WTC11 (cell line): ENCODE data around the gene CYP27A1. TPM values are rescaled to one million over a fixed set of nuclear protein-coding genes. Genes with fewer than 3 reads are reported as not detected.

Experiments used
- ATAC-seq: fragments of 200-7000 bp; cut with Tn5 transposase; 2 replicates; pipeline ENCODE4 v1.10.0; 2021; ENCODE audit warnings: mild to moderate bottlenecking, moderate library complexity
- CTCF ChIA-PET: fragments of 300-600 bp; sonication (Branson Sonifier 250); formaldehyde crosslinking; loops from one replicate; lab custom pipeline; 2021; ENCODE audit warnings: antibody characterized with exemption; lab: Charles Lee
- POLR2A ChIA-PET: fragments of 350-600 bp; sonication (Branson Sonifier 250); formaldehyde crosslinking; loops from one replicate; lab custom pipeline; 2021; ENCODE audit warnings: antibody characterized with exemption; lab: Charles Lee
- DNase-seq: peaks from one replicate; pipeline ENCODE4 v3.0.0; 2021; ENCODE audit warnings: low spot score
- H3K27ac Mint-ChIP-seq: 2 replicates; pipeline ENCODE4 v1.8.0; 2021; ENCODE audit warnings: mixed read lengths
- H3K27me3 Mint-ChIP-seq: 2 replicates; pipeline ENCODE4 v1.8.0; 2021; ENCODE audit warnings: low read depth, mild to moderate bottlenecking, moderate library complexity, mixed read lengths
- H3K36me3 Mint-ChIP-seq: 2 replicates; pipeline ENCODE4 v1.8.0; 2021; ENCODE audit warnings: mixed read lengths
- H3K4me1 Mint-ChIP-seq: 2 replicates; pipeline ENCODE4 v1.8.0; 2022; ENCODE audit warnings: mixed read lengths
- H3K4me3 Mint-ChIP-seq: 2 replicates; pipeline ENCODE4 v1.8.0; 2021; ENCODE audit warnings: mild to moderate bottlenecking, moderate library complexity, mixed read lengths
- H3K9me3 Mint-ChIP-seq: 2 replicates; pipeline ENCODE4 v1.8.0; 2021; ENCODE audit warnings: mixed read lengths
- CREB1 ChIP-seq: sonication (generic); formaldehyde crosslinking; IDR thresholded peaks from 2 replicates; pipeline ENCODE4 v1.8.0; 2023; ENCODE audit warnings: mild to moderate bottlenecking, missing genetic modification reagents
- EMX1 ChIP-seq: fragments of 250-450 bp; sonication (Bioruptor Pico); IDR thresholded peaks from 2 replicates; pipeline ENCODE4 v1.8.0; 2021; ENCODE audit warnings: mild to moderate bottlenecking
- FOXP1 ChIP-seq: sonication (generic); formaldehyde crosslinking; IDR thresholded peaks from 2 replicates; pipeline ENCODE4 v1.8.0; 2022; ENCODE audit warnings: missing genetic modification reagents, mild to moderate bottlenecking, moderate library complexity, borderline replicate concordance
- HMGXB4 ChIP-seq: sonication (generic); formaldehyde crosslinking; IDR thresholded peaks from 2 replicates; pipeline ENCODE4 v1.8.1; 2023; ENCODE audit warnings: mild to moderate bottlenecking, moderate library complexity, missing genetic modification reagents
- KAT7 ChIP-seq: sonication (generic); formaldehyde crosslinking; IDR thresholded peaks from 2 replicates; pipeline ENCODE4 v1.8.1; 2023; ENCODE audit warnings: missing genetic modification reagents, mild to moderate bottlenecking, borderline replicate concordance
- MXD4 ChIP-seq: fragments of 250-450 bp; sonication (Bioruptor Pico); IDR thresholded peaks from 2 replicates; pipeline ENCODE4 v1.8.0; 2021; ENCODE audit warnings: mild to moderate bottlenecking, moderate library complexity, borderline replicate concordance
- NFYB ChIP-seq: sonication (generic); formaldehyde crosslinking; conservative IDR thresholded peaks from 2 replicates; pipeline ENCODE4 v1.8.0; 2022; ENCODE audit warnings: low read depth, missing genetic modification reagents
- NR1H2 ChIP-seq: sonication (generic); formaldehyde crosslinking; IDR thresholded peaks from 2 replicates; pipeline ENCODE4 v1.9.0; 2021; ENCODE audit warnings: mild to moderate bottlenecking, moderate library complexity, missing genetic modification reagents
- PRDM15 ChIP-seq: sonication (generic); formaldehyde crosslinking; IDR thresholded peaks from 2 replicates; pipeline ENCODE4 v1.8.0; 2022; ENCODE audit warnings: missing genetic modification reagents
- RELA ChIP-seq: sonication (generic); formaldehyde crosslinking; IDR thresholded peaks from 2 replicates; pipeline ENCODE4 v1.8.1; 2022; ENCODE audit warnings: missing genetic modification reagents, mild to moderate bottlenecking, borderline replicate concordance
- SMAD4 ChIP-seq: sonication (generic); formaldehyde crosslinking; IDR thresholded peaks from 2 replicates; pipeline ENCODE4 v1.8.0; 2022; ENCODE audit warnings: mild to moderate bottlenecking, missing genetic modification reagents
- ZNF121 ChIP-seq: sonication (generic); formaldehyde crosslinking; IDR thresholded peaks from 2 replicates; pipeline ENCODE4 v1.8.0; 2023; ENCODE audit warnings: missing genetic modification reagents
- ZNF423 ChIP-seq: fragments of 250-450 bp; sonication (Bioruptor Pico); IDR thresholded peaks from 2 replicates; pipeline ENCODE4 v2.1.2; 2022; ENCODE audit warnings: mild to moderate bottlenecking, moderate library complexity
- ZNF671 ChIP-seq: fragments of 250-450 bp; sonication (Bioruptor Pico); IDR thresholded peaks from 2 replicates; pipeline ENCODE4 v1.8.0; 2021; ENCODE audit warnings: mild to moderate bottlenecking
- total RNA-seq: library from RNA; stranded (reverse); gene quantifications from 3 replicates; pipeline ENCODE4 v1.2.3, GENCODE V29; 2021
- TF ChIP-seq, protein P1 (sequence below): fragments of 250-450 bp; sonication (Bioruptor Pico); IDR thresholded peaks from 2 replicates; pipeline ENCODE4 v1.9.0; 2021; ENCODE audit warnings: mild to moderate bottlenecking, borderline replicate concordance
- TF ChIP-seq, protein P2 (sequence below): fragments of 250-450 bp; sonication (Bioruptor Pico); conservative IDR thresholded peaks from 2 replicates; pipeline ENCODE4 v1.9.0; 2021; ENCODE audit warnings: mild to moderate bottlenecking
- TF ChIP-seq, protein P3 (sequence below): sonication (generic); formaldehyde crosslinking; IDR thresholded peaks from 2 replicates; pipeline ENCODE4 v1.8.0; 2022; ENCODE audit warnings: mild to moderate bottlenecking, missing genetic modification reagents
- TF ChIP-seq, protein P4 (sequence below): sonication (generic); formaldehyde crosslinking; IDR thresholded peaks from 2 replicates; pipeline ENCODE4 v1.8.0; 2022; ENCODE audit warnings: mild to moderate bottlenecking, missing genetic modification reagents

Gene CYP27A1
- total RNA-seq, 1 experiment from 2014 or later = 5.6 TPM

GRCh38 chr2:218783688-218784087 lies 1.7 kb downstream of the CYP27A1 start (continued):
- TF ChIP-seq, protein P1, sequence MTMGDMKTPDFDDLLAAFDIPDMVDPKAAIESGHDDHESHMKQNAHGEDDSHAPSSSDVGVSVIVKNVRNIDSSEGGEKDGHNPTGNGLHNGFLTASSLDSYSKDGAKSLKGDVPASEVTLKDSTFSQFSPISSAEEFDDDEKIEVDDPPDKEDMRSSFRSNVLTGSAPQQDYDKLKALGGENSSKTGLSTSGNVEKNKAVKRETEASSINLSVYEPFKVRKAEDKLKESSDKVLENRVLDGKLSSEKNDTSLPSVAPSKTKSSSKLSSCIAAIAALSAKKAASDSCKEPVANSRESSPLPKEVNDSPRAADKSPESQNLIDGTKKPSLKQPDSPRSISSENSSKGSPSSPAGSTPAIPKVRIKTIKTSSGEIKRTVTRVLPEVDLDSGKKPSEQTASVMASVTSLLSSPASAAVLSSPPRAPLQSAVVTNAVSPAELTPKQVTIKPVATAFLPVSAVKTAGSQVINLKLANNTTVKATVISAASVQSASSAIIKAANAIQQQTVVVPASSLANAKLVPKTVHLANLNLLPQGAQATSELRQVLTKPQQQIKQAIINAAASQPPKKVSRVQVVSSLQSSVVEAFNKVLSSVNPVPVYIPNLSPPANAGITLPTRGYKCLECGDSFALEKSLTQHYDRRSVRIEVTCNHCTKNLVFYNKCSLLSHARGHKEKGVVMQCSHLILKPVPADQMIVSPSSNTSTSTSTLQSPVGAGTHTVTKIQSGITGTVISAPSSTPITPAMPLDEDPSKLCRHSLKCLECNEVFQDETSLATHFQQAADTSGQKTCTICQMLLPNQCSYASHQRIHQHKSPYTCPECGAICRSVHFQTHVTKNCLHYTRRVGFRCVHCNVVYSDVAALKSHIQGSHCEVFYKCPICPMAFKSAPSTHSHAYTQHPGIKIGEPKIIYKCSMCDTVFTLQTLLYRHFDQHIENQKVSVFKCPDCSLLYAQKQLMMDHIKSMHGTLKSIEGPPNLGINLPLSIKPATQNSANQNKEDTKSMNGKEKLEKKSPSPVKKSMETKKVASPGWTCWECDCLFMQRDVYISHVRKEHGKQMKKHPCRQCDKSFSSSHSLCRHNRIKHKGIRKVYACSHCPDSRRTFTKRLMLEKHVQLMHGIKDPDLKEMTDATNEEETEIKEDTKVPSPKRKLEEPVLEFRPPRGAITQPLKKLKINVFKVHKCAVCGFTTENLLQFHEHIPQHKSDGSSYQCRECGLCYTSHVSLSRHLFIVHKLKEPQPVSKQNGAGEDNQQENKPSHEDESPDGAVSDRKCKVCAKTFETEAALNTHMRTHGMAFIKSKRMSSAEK = no peak
- TF ChIP-seq KAT7 (CRISPR knock-in tag) = no peak
- no peak for TF ChIP-seq NFYB (CRISPR knock-in tag)
- TF ChIP-seq, protein P2, sequence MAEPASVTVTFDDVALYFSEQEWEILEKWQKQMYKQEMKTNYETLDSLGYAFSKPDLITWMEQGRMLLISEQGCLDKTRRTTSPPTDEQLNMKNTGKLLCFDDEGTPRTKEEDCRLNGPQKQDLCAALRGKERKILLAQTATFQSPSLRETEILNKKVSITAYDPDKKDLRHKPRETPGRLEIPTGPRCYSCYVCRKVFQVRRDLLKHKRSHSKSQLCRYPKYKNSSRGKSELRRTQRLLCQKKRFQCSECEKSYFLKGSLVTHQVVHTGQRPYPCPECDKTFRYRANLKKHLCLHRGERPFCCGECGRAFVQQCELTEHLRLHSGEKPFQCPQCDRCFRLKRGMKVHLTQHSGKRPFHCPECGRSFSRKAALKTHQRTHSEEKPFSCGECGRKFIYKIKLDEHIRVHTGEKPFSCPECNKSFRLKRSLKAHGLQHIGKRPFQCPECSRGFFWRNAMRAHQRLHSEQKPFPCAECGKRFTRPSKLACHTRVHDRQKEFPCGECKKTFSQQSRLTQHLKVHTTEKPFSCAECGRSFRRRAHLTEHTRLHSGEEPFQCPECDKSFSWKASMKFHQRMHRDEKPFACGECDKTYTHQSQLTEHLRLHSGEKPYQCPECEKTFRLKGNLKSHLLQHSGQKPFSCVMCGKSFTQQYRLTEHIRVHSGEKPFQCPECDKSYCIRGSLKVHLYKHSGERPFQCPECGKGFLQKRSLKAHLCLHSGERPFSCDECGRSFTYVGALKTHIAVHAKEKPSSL (CRISPR knock-in tag) = no peak
- no peak for TF ChIP-seq FOXP1 (CRISPR knock-in tag)

- Mint-ChIP-seq H3K27me3 (peaks cover 48% of the 10 kb centered on the region), H3K4me3 (no peak overlapping the region), H3K4me1 (peaks cover 17% of the 10 kb centered on the region), H3K36me3 (no peaks in the 10 kb centered on the region), H3K9me3 (no peaks in the 10 kb centered on the region), H3K27ac (no peak overlapping the region)
- DNase-seq (no peak), ATAC-seq (no peak)
- TF ChIP-seq HMGXB4 (CRISPR knock-in tag) = no peak
- TF ChIP-seq NFYB (CRISPR knock-in tag) = no peak
- TF ChIP-seq ZNF121 = no peak
- no peak for TF ChIP-seq EMX1 (CRISPR knock-in tag)
- no peak for TF ChIP-seq RELA (CRISPR knock-in tag)
- no peak for TF ChIP-seq CREB1 (CRISPR knock-in tag)
- TF ChIP-seq SMAD4 = no peak
- CTCF ChIA-PET = no interaction called here
- POLR2A ChIA-PET = no interaction called here
These were observed 3.2 kb downstream of the CYP27A1 start for GRCh38 chr2:218785103-218785502.

GRCh38 chr2:218786133-218786532 lies 4.2 kb downstream of the CYP27A1 start:
- no peaks in the 10 kb centered on the region for H3K9me3 Mint-ChIP-seq
- H3K4me3 Mint-ChIP-seq = no peak overlapping the region
- no peak for ATAC-seq
- peaks cover 38% of the 10 kb centered on the region for H3K27me3 Mint-ChIP-seq
- peaks cover 13% of the 10 kb centered on the region for H3K4me1 Mint-ChIP-seq
- ChIA-PET POLR2A (interaction anchor here (0.5 kb wide), 1 partner anchor 127 kb away, joined by 6 read pairs; the partner anchor contains the start of genes BCS1L and ZNF142), CTCF (no interaction called here)
- DNase-seq = no peak
- H3K27ac Mint-ChIP-seq = no peak overlapping the region
- no peaks in the 10 kb centered on the region for H3K36me3 Mint-ChIP-seq
- TF ChIP-seq MXD4 (no peak), NR1H2 (no peak), ZNF423 (CRISPR knock-in tag) (no peak), PRDM15 (no peak), ZNF121 (no peak), ZNF671 (no peak)
- TF ChIP-seq, protein P3, sequence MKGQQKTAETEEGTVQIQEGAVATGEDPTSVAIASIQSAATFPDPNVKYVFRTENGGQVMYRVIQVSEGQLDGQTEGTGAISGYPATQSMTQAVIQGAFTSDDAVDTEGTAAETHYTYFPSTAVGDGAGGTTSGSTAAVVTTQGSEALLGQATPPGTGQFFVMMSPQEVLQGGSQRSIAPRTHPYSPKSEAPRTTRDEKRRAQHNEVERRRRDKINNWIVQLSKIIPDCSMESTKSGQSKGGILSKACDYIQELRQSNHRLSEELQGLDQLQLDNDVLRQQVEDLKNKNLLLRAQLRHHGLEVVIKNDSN (CRISPR knock-in tag) = no peak
- TF ChIP-seq, protein P4, sequence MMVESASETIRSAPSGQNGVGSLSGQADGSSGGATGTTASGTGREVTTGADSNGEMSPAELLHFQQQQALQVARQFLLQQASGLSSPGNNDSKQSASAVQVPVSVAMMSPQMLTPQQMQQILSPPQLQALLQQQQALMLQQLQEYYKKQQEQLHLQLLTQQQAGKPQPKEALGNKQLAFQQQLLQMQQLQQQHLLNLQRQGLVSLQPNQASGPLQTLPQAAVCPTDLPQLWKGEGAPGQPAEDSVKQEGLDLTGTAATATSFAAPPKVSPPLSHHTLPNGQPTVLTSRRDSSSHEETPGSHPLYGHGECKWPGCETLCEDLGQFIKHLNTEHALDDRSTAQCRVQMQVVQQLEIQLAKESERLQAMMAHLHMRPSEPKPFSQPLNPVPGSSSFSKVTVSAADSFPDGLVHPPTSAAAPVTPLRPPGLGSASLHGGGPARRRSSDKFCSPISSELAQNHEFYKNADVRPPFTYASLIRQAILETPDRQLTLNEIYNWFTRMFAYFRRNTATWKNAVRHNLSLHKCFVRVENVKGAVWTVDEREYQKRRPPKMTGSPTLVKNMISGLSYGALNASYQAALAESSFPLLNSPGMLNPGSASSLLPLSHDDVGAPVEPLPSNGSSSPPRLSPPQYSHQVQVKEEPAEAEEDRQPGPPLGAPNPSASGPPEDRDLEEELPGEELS (CRISPR knock-in tag) = no peak
